Osteocyte (in vitro differentiated cells): ENCODE measurements around the gene CTBP2. TPM values are rescaled to one million over a fixed set of nuclear protein-coding genes. Genes with fewer than 3 reads are reported as not detected.

Source experiments
- DNase-seq: peaks from one replicate; pipeline ENCODE4 v3.0.0; 2021; ENCODE audit warnings: mixed read lengths; ENCODE audit not compliant: unreplicated experiment; ENCODE audit errors: extremely low spot score
- H3K27ac Mint-ChIP-seq: one replicate; pipeline ENCODE4 v1.8.0; 2021; ENCODE audit warnings: mild to moderate bottlenecking, mixed read lengths; ENCODE audit not compliant: unreplicated experiment
- H3K27me3 Mint-ChIP-seq: one replicate; pipeline ENCODE4 v1.8.0; 2021; ENCODE audit warnings: mixed read lengths; ENCODE audit not compliant: unreplicated experiment
- H3K36me3 Mint-ChIP-seq: one replicate; pipeline ENCODE4 v1.8.0; 2021; ENCODE audit warnings: mixed read lengths; ENCODE audit not compliant: unreplicated experiment
- H3K4me1 Mint-ChIP-seq: one replicate; pipeline ENCODE4 v1.8.0; 2021; ENCODE audit warnings: mixed read lengths; ENCODE audit not compliant: unreplicated experiment
- H3K4me3 Mint-ChIP-seq: one replicate; pipeline ENCODE4 v1.8.0; 2021; ENCODE audit warnings: mild to moderate bottlenecking, moderate library complexity, mixed read lengths; ENCODE audit not compliant: unreplicated experiment
- H3K9me3 Mint-ChIP-seq: one replicate; pipeline ENCODE4 v1.8.0; 2021; ENCODE audit warnings: mixed read lengths; ENCODE audit not compliant: unreplicated experiment
- total RNA-seq: library from RNA; stranded (reverse); gene quantifications from 2 replicates; pipeline ENCODE4 v1.2.1, GENCODE V29; 2021
- TF ChIP-seq, protein P1 (sequence below): fragments of 200-600 bp; sonication (generic); IDR thresholded peaks from 2 replicates; pipeline ENCODE4 v1.5.0; 2021; ENCODE audit warnings: antibody characterized with exemption, mild to moderate bottlenecking, moderate library complexity

CTBP2 gene
- total RNA-seq, 1 donor from 2014 or later = 125 TPM

GRCh38 chr10:125094806-125095205 lies 65.6 kb downstream of the CTBP2 start:
- H3K36me3 Mint-ChIP-seq = peaks cover 3% of the 10 kb centered on the region
- TF ChIP-seq, protein P1, sequence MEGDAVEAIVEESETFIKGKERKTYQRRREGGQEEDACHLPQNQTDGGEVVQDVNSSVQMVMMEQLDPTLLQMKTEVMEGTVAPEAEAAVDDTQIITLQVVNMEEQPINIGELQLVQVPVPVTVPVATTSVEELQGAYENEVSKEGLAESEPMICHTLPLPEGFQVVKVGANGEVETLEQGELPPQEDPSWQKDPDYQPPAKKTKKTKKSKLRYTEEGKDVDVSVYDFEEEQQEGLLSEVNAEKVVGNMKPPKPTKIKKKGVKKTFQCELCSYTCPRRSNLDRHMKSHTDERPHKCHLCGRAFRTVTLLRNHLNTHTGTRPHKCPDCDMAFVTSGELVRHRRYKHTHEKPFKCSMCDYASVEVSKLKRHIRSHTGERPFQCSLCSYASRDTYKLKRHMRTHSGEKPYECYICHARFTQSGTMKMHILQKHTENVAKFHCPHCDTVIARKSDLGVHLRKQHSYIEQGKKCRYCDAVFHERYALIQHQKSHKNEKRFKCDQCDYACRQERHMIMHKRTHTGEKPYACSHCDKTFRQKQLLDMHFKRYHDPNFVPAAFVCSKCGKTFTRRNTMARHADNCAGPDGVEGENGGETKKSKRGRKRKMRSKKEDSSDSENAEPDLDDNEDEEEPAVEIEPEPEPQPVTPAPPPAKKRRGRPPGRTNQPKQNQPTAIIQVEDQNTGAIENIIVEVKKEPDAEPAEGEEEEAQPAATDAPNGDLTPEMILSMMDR = no peak
- no peaks in the 10 kb centered on the region for H3K9me3 Mint-ChIP-seq
- no peak for DNase-seq
- peaks cover 67% of the 10 kb centered on the region for H3K4me1 Mint-ChIP-seq
- no peak overlapping the region for H3K4me3 Mint-ChIP-seq
- H3K27me3 Mint-ChIP-seq = no peaks in the 10 kb centered on the region
- H3K27ac Mint-ChIP-seq = peak overlapping the region; percentile 38

DNA sequence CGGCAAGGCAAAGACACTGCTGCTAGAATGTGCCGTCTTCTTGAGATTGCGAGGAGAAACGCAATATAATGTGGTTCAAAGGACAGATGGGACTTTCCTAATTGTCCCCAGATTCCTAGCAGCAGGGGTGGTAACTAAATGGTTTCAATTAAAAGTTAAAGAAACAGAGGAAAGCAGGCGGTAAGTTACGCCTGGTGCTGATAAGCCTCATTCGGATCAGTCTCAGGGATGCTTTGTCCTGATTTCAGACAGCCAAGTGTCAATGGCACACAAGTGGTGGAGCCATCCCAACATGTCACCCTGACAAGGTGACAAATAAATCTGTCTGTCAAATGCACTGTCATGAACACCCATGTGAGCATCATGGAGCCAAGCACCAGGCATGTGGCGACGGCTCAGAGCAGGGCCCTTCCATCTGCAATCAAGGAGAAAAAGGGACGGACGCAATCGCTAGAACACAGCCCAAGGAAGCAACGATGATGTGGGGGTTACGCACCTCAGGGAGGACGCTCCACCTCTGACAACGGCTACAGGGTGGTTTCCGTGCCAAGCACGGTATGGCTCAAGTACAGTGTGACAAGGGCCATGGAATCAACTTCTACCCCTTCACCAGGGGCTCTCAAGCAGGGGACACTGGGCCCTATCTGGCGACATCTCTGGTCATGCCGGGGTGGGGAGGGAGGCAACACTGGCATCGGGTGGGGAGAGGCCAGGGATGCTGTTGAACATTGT lies 66.2 kb downstream of the CTBP2 start:
- H3K4me3 Mint-ChIP-seq = no peak overlapping the region
- DNase-seq = no peak
- peak overlapping the region; percentile 85 for H3K27ac Mint-ChIP-seq
- peaks cover 74% of the 10 kb centered on the region for H3K4me1 Mint-ChIP-seq
- no peaks in the 10 kb centered on the region for H3K9me3 Mint-ChIP-seq
- H3K36me3 Mint-ChIP-seq = peaks cover 3% of the 10 kb centered on the region
- TF ChIP-seq, protein P1 = no peak
- no peaks in the 10 kb centered on the region for H3K27me3 Mint-ChIP-seq

DNA sequence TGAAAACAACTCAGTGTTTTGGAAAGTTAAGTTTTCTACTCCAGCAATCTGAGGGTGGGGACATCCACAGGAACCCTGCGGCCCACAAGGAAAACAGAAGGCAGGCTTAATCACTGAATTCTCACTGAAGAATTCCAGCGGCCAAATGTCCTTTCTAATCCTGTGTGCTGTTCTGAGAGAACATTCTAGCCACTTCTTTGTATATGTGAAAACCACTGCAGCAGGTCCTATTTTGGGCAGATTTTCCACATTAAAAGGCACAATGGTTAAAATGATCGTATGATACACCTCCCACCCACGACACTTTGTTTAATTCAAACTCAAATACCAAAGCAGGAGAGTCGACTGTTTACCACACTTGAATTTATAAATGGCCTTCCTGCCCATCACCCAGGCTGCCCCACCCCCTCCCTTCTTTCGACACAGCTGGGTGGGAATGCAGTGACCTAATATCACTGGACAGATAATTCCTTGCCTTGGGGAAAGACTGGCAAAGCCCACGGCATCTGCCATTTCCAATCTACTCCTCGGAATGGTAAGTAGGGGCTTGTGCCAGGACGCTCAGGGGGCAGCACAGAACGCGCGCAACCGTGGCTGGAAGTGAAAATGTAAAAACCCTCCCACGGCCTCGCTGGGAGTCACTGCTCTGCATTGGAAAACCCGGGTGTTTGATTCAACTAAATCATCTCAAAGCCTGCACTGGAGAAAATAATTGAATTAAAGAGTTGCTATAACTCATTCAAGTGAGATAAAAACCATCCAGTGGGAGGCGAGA lies 67.0 kb downstream of the CTBP2 start:
- H3K36me3 Mint-ChIP-seq = peaks cover 3% of the 10 kb centered on the region
- TF ChIP-seq, protein P1 = no peak
- H3K9me3 Mint-ChIP-seq = no peaks in the 10 kb centered on the region
- H3K4me3 Mint-ChIP-seq = no peak overlapping the region
- DNase-seq = no peak
- H3K27ac Mint-ChIP-seq = peak overlapping the region; percentile 85
- H3K27me3 Mint-ChIP-seq = no peaks in the 10 kb centered on the region
- H3K4me1 Mint-ChIP-seq = peaks cover 80% of the 10 kb centered on the region

DNA sequence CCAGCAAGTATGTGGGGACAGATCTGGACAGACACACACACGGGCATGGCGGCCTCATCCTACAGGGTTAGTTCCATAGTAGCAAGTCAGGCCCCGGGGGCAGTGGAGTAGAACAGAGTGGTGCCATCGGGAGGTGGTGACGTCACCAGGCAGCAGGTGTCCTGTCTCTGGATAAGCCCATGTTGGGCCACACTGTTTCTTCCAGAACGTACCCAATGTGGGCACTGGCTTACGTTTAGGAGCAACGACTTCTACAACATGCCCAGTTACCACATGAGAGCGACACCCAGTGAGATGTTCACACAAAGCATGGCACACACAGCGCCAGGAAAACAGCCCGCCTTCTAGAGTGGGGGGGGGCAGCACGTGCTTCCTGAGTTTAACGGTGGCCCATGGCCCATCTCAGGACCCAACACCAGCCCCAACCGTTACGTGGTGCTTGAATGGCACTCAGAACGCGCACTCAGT lies 67.8 kb downstream of the CTBP2 start:
- Mint-ChIP-seq H3K27ac (peak overlapping the region; percentile 85), H3K4me1 (peaks cover 83% of the 10 kb centered on the region), H3K36me3 (peaks cover 8% of the 10 kb centered on the region), H3K9me3 (no peaks in the 10 kb centered on the region), H3K27me3 (no peaks in the 10 kb centered on the region), H3K4me3 (no peak overlapping the region)
- DNase-seq = no peak
- TF ChIP-seq, protein P1 = no peak

DNA sequence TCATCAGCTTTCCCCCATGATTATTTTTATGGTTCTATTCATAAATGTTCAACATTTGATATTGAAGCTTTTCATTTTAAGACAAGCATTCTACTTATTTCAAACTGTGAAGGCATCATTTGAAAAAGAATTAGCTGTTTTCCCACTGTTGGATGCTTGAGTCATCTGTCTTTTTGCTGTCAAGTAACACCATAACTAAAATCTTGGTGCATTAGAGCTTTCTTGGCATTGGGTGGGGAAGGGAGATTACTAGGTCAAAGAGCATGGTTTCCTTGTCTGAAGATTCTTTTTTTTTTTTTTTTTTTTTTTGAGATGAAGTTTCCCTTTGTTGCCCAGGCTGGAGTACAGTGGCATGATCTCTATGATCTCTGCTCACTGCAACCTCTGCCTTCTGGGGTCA lies 68.5 kb downstream of the CTBP2 start:
- Mint-ChIP-seq H3K9me3 (no peaks in the 10 kb centered on the region), H3K36me3 (peaks cover 11% of the 10 kb centered on the region), H3K27ac (peak overlapping the region; percentile 85), H3K27me3 (no peaks in the 10 kb centered on the region), H3K4me3 (no peak overlapping the region), H3K4me1 (peaks cover 84% of the 10 kb centered on the region)
- DNase-seq = no peak
- TF ChIP-seq, protein P1 = no peak
